Measurements from ENCODE around the gene APOA1. TPM values are rescaled to one million over a fixed set of nuclear protein-coding genes. Genes with fewer than 3 reads are reported as not detected.
A peak's percentile ranks its signal among the peaks of the same experiment; 100 is the strongest.
"Not testable (repeated sequence)": the region's sequence is repeated elsewhere in the genome, so short reads cannot be mapped to it uniquely, and the experiment has no call there.

Gene APOA1
- total RNA-seq, 1 experiment from 2014 or later: not detected

DNA sequence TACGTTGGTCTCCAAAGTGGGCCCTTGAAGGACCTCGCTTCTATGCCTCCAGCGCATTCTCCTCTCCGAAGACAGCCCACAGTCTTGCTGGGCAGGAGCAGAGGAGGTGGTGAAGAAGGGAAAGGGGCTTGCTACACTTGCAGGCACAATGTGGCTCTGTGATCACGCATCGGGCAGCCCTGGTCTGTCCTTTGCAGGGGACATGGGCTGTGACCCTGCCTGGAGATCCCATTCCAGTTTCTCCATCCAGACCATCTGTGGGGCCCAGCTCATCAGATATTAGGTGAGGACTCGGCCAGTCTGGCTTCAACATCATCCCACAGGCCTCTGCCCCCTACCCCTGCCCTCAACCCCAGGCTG, 810 bp downstream of the APOA1 start:
- intact Hi-C loops (cut with micrococcal nuclease; ENCODE audit: unreplicated experiment): loop anchor here (5.0 kb wide), 1 partner anchor 49 kb away; the partner anchor contains the start of gene ZPR1
- ChIA-PET CTCF (interaction anchor here (0.9 to 1.8 kb wide), 2 partner anchors 46 to 129 kb away, joined by 4 to 16 read pairs; partner anchors contain the start of gene APOA5), POLR2A (ENCODE audit: unreplicated experiment) (no interaction called here)
- no peak for DNase-seq
- Histone ChIP-seq H3K4me1 (replicated peaks; ENCODE audit: insufficient read depth) (peaks cover 8% of the 10 kb centered on the region; the same call in 1 of the 2 replicates), H3K27me3 (ENCODE audit: insufficient read depth, low read depth) (no peaks in the 10 kb centered on the region), H4K20me1 (ENCODE audit: insufficient read depth) (no peaks in the 10 kb centered on the region), H2AFZ (no peak overlapping the region), H3K27ac (no peak overlapping the region), H3K9me3 (ENCODE audit: insufficient read depth, low read depth) (no peaks in the 10 kb centered on the region), H3F3A (ENCODE audit: insufficient read depth, low read depth) (no peaks in the 10 kb centered on the region), H3K79me2 (ENCODE audit: low read depth) (no peaks in the 10 kb centered on the region), H3K4me2 (no peak overlapping the region), H3K9me2 (ENCODE audit: insufficient read depth) (no peaks in the 10 kb centered on the region), H3K4me3 (no peak overlapping the region), H3K36me3 (ENCODE audit: low read depth) (no peaks in the 10 kb centered on the region)
- BruUV-seq (replicated peaks): no TSS peak
- TF ChIP-seq, protein P1, sequence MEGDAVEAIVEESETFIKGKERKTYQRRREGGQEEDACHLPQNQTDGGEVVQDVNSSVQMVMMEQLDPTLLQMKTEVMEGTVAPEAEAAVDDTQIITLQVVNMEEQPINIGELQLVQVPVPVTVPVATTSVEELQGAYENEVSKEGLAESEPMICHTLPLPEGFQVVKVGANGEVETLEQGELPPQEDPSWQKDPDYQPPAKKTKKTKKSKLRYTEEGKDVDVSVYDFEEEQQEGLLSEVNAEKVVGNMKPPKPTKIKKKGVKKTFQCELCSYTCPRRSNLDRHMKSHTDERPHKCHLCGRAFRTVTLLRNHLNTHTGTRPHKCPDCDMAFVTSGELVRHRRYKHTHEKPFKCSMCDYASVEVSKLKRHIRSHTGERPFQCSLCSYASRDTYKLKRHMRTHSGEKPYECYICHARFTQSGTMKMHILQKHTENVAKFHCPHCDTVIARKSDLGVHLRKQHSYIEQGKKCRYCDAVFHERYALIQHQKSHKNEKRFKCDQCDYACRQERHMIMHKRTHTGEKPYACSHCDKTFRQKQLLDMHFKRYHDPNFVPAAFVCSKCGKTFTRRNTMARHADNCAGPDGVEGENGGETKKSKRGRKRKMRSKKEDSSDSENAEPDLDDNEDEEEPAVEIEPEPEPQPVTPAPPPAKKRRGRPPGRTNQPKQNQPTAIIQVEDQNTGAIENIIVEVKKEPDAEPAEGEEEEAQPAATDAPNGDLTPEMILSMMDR (conservative IDR thresholded peaks at IDR 0.05): no peak
- TF ChIP-seq EZH2 (IDR thresholded peaks at IDR 0.05; ENCODE audit: low read depth): no peak

DNA sequence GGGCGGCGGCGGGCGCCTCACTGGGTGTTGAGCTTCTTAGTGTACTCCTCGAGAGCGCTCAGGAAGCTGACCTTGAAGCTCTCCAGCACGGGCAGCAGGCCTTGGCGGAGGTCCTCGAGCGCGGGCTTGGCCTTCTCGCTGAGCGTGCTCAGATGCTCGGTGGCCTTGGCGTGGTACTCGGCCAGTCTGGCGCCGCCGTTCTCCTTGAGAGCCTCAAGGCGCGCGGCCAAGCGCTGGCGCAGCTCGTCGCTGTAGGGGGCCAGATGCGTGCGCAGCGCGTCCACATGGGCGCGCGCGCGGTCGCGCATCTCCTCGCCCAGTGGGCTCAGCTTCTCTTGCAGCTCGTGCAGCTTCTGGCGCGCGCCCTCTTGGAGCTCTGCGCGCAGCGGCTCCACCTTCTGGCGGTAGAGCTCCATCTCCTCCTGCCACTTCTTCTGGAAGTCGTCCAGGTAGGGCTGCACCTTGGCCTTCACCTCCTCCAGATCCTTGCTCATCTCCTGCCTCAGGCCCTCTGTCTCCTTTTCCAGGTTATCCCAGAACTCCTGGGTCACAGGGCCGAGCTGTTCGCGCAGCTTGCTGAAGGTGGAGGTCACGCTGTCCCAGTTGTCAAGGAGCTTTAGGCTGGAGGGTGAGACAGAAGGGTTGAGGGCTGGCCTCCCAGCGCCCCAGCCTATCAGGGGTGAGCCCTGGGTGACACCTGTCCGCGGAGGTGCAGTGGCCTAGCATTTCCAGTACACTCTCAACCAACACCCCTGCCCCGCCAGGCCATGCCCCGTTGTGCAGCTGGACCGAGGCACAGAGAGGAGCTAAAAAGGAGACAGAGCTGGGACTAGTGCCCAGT, 1.4 kb downstream of the APOA1 start:
- H3K27me3 ChIP-seq (ENCODE audit: insufficient read depth, low read depth): no peaks in the 10 kb centered on the region
- intact Hi-C loops (cut with micrococcal nuclease; ENCODE audit: unreplicated experiment): loop anchor here (5.0 kb wide), 1 partner anchor 49 kb away; the partner anchor contains the start of gene ZPR1
- no peaks in the 10 kb centered on the region for H3K9me2 ChIP-seq (ENCODE audit: insufficient read depth)
- H3K4me1 ChIP-seq (replicated peaks; ENCODE audit: insufficient read depth): peaks cover 8% of the 10 kb centered on the region; the same call in 1 of the 2 replicates
- H3K36me3 ChIP-seq (ENCODE audit: low read depth): no peaks in the 10 kb centered on the region
- no peaks in the 10 kb centered on the region for H3F3A ChIP-seq (ENCODE audit: insufficient read depth, low read depth)
- no TSS peak for BruUV-seq (replicated peaks)
- TF ChIP-seq, protein P1 (conservative IDR thresholded peaks at IDR 0.05): peak; percentile 68
- TF ChIP-seq EZH2 (IDR thresholded peaks at IDR 0.05; ENCODE audit: low read depth): no peak
- no peak overlapping the region for H3K4me3 ChIP-seq
- no peak overlapping the region for H3K27ac ChIP-seq
- peak overlapping the region; percentile 62 for H3K4me2 ChIP-seq
- no peak overlapping the region for H2AFZ ChIP-seq
- no peaks in the 10 kb centered on the region for H3K79me2 ChIP-seq (ENCODE audit: low read depth)
- peak; percentile 67 to 79 for DNase-seq
- POLR2A ChIA-PET (ENCODE audit: unreplicated experiment): interaction anchor here (0.6 kb wide), 1 partner anchor 44 kb away, joined by 3 read pairs; no protein-coding TSS in a partner anchor
- no peaks in the 10 kb centered on the region for H4K20me1 ChIP-seq (ENCODE audit: insufficient read depth)
- CTCF ChIA-PET: interaction anchor here (0.6 to 1.8 kb wide), 7 partner anchors 42 to 390 kb away, joined by 4 to 16 read pairs (median 4); partner anchors contain the start of genes APOA5, BUD13 and ZPR1
- H3K9me3 ChIP-seq (ENCODE audit: insufficient read depth, low read depth): no peaks in the 10 kb centered on the region

DNA sequence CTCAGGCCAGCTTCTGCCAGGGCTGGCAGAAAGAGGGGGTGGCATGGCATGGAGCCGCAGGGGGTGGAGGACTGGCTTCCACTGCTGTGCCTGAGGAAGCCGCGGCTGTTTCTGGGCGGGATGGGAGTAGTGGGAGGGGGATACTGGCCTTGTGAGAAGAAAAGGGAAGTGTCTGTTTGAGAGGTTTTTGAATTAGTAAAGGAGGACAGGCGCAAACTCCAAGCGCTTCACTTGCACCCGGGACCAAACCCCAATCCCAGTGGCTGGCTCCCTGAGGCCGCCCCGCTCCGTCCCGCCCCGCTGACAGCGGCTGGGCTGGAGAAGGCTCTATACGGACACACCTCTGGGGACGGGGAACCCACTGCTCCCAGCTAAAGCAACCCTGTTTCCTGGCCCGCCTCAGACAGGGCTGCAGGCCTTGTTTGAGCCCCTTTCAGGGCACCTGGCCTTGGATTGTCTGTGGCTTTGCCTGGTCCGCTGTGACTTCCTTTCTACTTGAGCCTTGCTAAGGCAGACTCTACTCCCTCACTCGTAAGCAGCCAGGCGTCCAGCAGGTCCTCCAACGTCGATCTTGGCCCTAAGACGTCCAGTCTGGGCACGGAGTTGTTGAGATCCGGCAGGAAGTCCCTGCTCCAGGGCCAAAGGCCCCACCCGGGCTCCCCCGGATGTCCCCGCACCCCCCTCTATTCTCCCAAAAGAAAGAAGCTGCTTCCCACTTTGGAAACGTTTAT, 2.2 kb downstream of the APOA1 start:
- Histone ChIP-seq H3K4me2 (no peak overlapping the region), H2AFZ (no peak overlapping the region), H3K27me3 (ENCODE audit: insufficient read depth, low read depth) (no peaks in the 10 kb centered on the region), H3K9me3 (ENCODE audit: insufficient read depth, low read depth) (no peaks in the 10 kb centered on the region), H3K79me2 (ENCODE audit: low read depth) (no peaks in the 10 kb centered on the region), H3F3A (ENCODE audit: insufficient read depth, low read depth) (no peaks in the 10 kb centered on the region), H3K4me1 (replicated peaks; ENCODE audit: insufficient read depth) (peaks cover 8% of the 10 kb centered on the region; the same call in 1 of the 2 replicates), H3K36me3 (ENCODE audit: low read depth) (no peaks in the 10 kb centered on the region), H3K4me3 (no peak overlapping the region), H4K20me1 (ENCODE audit: insufficient read depth) (no peaks in the 10 kb centered on the region), H3K27ac (no peak overlapping the region), H3K9me2 (ENCODE audit: insufficient read depth) (no peaks in the 10 kb centered on the region)
- TF ChIP-seq EZH2 (IDR thresholded peaks at IDR 0.05; ENCODE audit: low read depth): no peak
- DNase-seq: no peak
- CTCF ChIA-PET: interaction anchor here (0.6 to 1.8 kb wide), 6 partner anchors 42 to 390 kb away, joined by 4 to 16 read pairs (median 4); partner anchors contain the start of genes APOA5, BUD13 and ZPR1
- intact Hi-C loops (cut with micrococcal nuclease; ENCODE audit: unreplicated experiment): loop anchor here (5.0 kb wide), 1 partner anchor 48 kb away; the partner anchor contains the start of gene ZPR1
- no TSS peak for BruUV-seq (replicated peaks)
- POLR2A ChIA-PET (ENCODE audit: unreplicated experiment): interaction anchor here (0.6 kb wide), 1 partner anchor 44 kb away, joined by 3 read pairs; no protein-coding TSS in a partner anchor

DNA sequence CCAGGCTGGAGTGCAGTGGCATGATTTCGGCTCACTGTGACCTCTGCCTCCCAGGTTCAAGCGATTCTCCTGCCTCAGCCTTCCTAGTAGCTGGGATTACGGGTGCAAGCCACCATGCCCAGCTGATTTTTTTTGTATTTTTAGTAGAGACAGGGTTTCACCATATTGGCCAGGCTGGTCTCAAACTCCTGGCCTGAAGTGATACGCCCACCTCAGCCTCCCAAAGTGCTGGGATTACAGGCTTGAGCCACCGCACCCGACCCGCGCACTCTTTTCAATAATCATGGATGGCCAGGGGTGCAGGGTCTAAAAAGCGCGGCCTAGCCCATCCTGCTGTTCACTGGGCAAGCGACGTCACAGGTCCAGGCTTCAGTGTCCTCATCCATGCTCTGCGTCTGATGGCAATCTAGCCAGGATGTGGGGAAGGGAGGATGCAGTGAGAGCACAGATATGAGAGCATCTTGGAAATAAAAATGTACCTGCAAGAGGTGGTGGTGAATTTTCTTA, 2.8 kb downstream of the APOA1 start:
- POLR2A ChIA-PET (ENCODE audit: unreplicated experiment); H3K4me1 ChIP-seq (replicated peaks; ENCODE audit: insufficient read depth); H3K9me3 ChIP-seq (ENCODE audit: insufficient read depth, low read depth); H3K27me3 ChIP-seq (ENCODE audit: insufficient read depth, low read depth); H2AFZ ChIP-seq; H4K20me1 ChIP-seq (ENCODE audit: insufficient read depth); H3K36me3 ChIP-seq (ENCODE audit: low read depth); H3K4me2 ChIP-seq; H3K4me3 ChIP-seq; H3K79me2 ChIP-seq (ENCODE audit: low read depth); BruUV-seq (replicated peaks); DNase-seq; H3K9me2 ChIP-seq (ENCODE audit: insufficient read depth); H3F3A ChIP-seq (ENCODE audit: insufficient read depth, low read depth); H3K27ac ChIP-seq: not testable (repeated sequence)
- intact Hi-C loops (cut with micrococcal nuclease; ENCODE audit: unreplicated experiment): loop anchor here (5.0 kb wide), 1 partner anchor 47 kb away; the partner anchor contains the start of gene ZPR1
- CTCF ChIA-PET: interaction anchor here (0.7 kb wide), 1 partner anchor 48 kb away, joined by 8 read pairs; no protein-coding TSS in a partner anchor

All from PC-9 (cell line).